Endothelial cell of umbilical vein (primary cell): ENCODE data around the gene FILIP1L.

Experiments used
- EZH2 ChIP-seq: IDR thresholded peaks from 2 replicates; pipeline ENCODE4 v1.6.1; 2012; ENCODE audit warnings: borderline replicate concordance, low read depth, mild to moderate bottlenecking, moderate library complexity, low read length, inconsistent platforms; ENCODE audit not compliant: severe bottlenecking
- FOS ChIP-seq: IDR thresholded peaks from 2 replicates; pipeline ENCODE4 v1.6.1; 2011; ENCODE audit warnings: mild to moderate bottlenecking, low read length, moderate library complexity, borderline replicate concordance; ENCODE audit not compliant: insufficient read depth
- POLR2A ChIP-seq: IDR thresholded peaks from 2 replicates; pipeline ENCODE4 v1.6.1; 2012; ENCODE audit warnings: low read depth, mild to moderate bottlenecking, control low read depth, low read length
- POLR2AphosphoS5 ChIP-seq: IDR thresholded peaks from 2 replicates; pipeline ENCODE4 v1.6.1; 2012; ENCODE audit warnings: low read depth, mild to moderate bottlenecking, control low read depth, low read length, moderate library complexity; ENCODE audit not compliant: insufficient read depth
- TF ChIP-seq, protein P1 (sequence below), 2 donors: IDR thresholded peaks; 1 replicate in 1 of 2; 2 replicates in 1 of 2; pipeline ENCODE4 v1.5.1; 2011; ENCODE audit warnings: low read length in 2 of 2, mild to moderate bottlenecking in 2 of 2, moderate library complexity in 2 of 2, control low read depth in 1 of 2, inconsistent platforms in 1 of 2, low read depth in 1 of 2; ENCODE audit not compliant: insufficient read depth in 1 of 2; ENCODE audit errors: extremely low read depth in 1 of 2

DNA sequence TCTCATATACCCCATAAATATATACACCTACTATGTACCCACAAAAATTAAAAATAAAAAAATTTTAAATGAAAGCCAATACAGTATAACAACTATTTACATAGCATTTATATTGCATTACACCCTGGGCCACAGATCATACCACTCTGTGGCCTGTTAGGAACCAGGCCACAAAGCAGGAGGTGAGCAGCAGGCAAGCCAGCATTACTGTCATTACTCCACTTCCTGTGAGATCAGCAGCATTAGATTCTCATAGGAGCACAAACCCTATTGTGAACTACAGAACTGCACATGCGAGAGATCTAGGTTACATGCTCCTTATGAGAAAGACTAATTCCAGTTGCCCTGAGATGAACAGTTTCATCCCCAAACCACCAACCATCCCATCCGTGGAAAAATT lies 17.4 kb downstream of the FILIP1L start:
- no peak for TF ChIP-seq FOS
- no peak for TF ChIP-seq POLR2AphosphoS5
- TF ChIP-seq POLR2A: no peak
- TF ChIP-seq, protein P1, sequence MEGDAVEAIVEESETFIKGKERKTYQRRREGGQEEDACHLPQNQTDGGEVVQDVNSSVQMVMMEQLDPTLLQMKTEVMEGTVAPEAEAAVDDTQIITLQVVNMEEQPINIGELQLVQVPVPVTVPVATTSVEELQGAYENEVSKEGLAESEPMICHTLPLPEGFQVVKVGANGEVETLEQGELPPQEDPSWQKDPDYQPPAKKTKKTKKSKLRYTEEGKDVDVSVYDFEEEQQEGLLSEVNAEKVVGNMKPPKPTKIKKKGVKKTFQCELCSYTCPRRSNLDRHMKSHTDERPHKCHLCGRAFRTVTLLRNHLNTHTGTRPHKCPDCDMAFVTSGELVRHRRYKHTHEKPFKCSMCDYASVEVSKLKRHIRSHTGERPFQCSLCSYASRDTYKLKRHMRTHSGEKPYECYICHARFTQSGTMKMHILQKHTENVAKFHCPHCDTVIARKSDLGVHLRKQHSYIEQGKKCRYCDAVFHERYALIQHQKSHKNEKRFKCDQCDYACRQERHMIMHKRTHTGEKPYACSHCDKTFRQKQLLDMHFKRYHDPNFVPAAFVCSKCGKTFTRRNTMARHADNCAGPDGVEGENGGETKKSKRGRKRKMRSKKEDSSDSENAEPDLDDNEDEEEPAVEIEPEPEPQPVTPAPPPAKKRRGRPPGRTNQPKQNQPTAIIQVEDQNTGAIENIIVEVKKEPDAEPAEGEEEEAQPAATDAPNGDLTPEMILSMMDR (IDR thresholded peaks at IDR 0.05; ENCODE audit: extremely low read depth in 1 of 2, insufficient read depth in 1 of 2, low read depth in 1 of 2, low read length in 2 of 2): no peak
- no peak for TF ChIP-seq EZH2
